Stomach smooth muscle (tissue), 2 donors: ENCODE measurements around the gene CNRIP1.
"Not testable (repeated sequence)": the region's sequence is repeated elsewhere in the genome, so short reads cannot be mapped to it uniquely, and the experiment has no call there.

Source experiments
- H3K27ac ChIP-seq: one replicate; pipeline ENCODE4 v1.7.0; 2013; ENCODE audit warnings: mild to moderate bottlenecking, low read length, inconsistent platforms
- H3K27me3 ChIP-seq, 2 donors: one replicate each; pipeline ENCODE4 v1.7.0; 2013; ENCODE audit warnings: low read length in 2 of 2; ENCODE audit not compliant: insufficient read depth in 2 of 2, control insufficient read depth in 1 of 2
- H3K36me3 ChIP-seq, 2 donors: one replicate each; pipeline ENCODE4 v1.7.0; 2013; ENCODE audit warnings: low read length in 2 of 2; ENCODE audit not compliant: control insufficient read depth in 2 of 2, insufficient read depth in 2 of 2
- H3K4me1 ChIP-seq: one replicate; pipeline ENCODE4 v1.7.0; 2013; ENCODE audit warnings: low read length; ENCODE audit not compliant: control insufficient read depth, insufficient read depth
- H3K4me3 ChIP-seq, 2 donors: one replicate each; pipeline ENCODE4 v1.7.0; 2013; ENCODE audit warnings: low read length in 2 of 2
- H3K9ac ChIP-seq, 2 donors: one replicate each; pipeline ENCODE4 v1.7.0; 2013; ENCODE audit warnings: low read length in 2 of 2, mild to moderate bottlenecking in 1 of 2
- H3K9me3 ChIP-seq, 2 donors: one replicate each; pipeline ENCODE4 v1.7.0; 2013; ENCODE audit warnings: low read length in 2 of 2; ENCODE audit not compliant: control insufficient read depth in 2 of 2
- donor health status: healthy.
- donor health status: Pancreatic carcinoma.

The CNRIP1 gene

GRCh38 chr2:68357605-68358337 lies 38.0 kb upstream of the CNRIP1 start:
- no peaks in the 10 kb centered on the region for H3K36me3 ChIP-seq
- no peak overlapping the region for H3K4me3 ChIP-seq

DNA sequence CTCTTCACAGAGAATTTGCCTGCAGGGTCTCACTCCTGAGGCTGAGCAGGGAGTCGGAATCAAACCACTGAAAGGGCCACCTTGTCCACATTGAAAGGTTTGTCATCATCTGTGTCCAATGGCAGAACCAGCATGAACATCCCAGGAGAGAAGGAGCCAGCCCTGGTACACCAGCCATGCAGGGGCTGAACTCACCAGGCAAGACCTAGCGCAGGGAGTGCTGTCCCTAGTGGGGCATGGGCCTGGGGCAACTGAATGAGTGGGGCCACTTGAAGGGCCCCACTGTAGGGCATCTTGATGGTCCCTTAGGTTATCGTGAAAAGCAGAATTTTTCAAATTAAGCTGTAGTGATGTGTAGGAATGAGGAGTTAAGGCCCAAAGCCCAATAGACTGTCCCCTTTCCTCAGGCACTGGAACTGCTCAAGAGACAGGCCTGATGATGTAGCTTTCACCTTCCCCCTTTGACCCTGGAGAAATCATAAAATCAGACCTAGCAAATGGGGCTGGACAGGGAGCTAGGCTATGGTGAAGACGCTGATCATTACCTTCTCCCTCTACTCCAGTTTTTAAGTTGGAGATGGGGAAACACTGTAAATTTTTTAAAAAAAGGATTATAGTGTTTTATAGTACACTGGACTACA lies 37.0 kb upstream of the CNRIP1 start:
- Histone ChIP-seq H3K9me3 (no peaks in the 10 kb centered on the region), H3K27ac (no peak overlapping the region), H3K4me3 (no peak overlapping the region), H3K4me1 (no peaks in the 10 kb centered on the region), H3K9ac (no peak overlapping the region), H3K27me3 (no peaks in the 10 kb centered on the region), H3K36me3 (no peaks in the 10 kb centered on the region)

More at GRCh38 chr2:68357605-68358337, 38.0 kb upstream of the CNRIP1 start:
- Histone ChIP-seq H3K27ac (no peak overlapping the region), H3K27me3 (no peaks in the 10 kb centered on the region), H3K9ac (no peak overlapping the region), H3K4me1 (peaks cover 2% of the 10 kb centered on the region), H3K9me3 (no peaks in the 10 kb centered on the region)

GRCh38 chr2:68352651-68353391 lies 33.1 kb upstream of the CNRIP1 start:
- Histone ChIP-seq H3K27me3 (no peaks in the 10 kb centered on the region), H3K4me3 (no peak overlapping the region), H3K36me3 (no peaks in the 10 kb centered on the region)

DNA sequence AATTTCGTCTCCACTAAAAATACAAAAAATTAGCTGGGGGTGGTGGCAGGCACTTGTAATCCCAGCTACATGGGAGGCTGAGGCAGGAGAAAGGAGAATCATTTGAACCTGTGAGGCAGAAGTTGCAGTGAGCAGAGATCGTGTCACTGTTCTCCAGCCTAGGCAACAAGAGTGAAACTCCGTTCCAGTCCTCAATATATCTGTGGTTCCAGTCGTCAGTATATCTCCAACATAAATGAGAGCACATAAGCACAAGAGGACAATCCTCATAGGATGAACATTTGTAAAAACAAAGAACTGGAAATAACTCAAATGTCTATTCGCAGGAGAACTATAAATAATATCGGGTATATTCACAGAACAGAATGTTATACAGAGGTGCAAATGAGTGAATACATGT lies 32.2 kb upstream of the CNRIP1 start:
- H3K27ac ChIP-seq = no peak overlapping the region
- H3K4me3 ChIP-seq = no peak overlapping the region
- H3K36me3 ChIP-seq = no peaks in the 10 kb centered on the region
- H3K9me3 ChIP-seq = no peaks in the 10 kb centered on the region
- no peaks in the 10 kb centered on the region for H3K4me1 ChIP-seq
- no peaks in the 10 kb centered on the region for H3K27me3 ChIP-seq
- no peak overlapping the region for H3K9ac ChIP-seq

More at GRCh38 chr2:68352651-68353391, 33.1 kb upstream of the CNRIP1 start:
- Histone ChIP-seq H3K27ac (no peak overlapping the region), H3K9me3 (no peaks in the 10 kb centered on the region), H3K4me1 (no peaks in the 10 kb centered on the region), H3K9ac (no peak overlapping the region)

DNA sequence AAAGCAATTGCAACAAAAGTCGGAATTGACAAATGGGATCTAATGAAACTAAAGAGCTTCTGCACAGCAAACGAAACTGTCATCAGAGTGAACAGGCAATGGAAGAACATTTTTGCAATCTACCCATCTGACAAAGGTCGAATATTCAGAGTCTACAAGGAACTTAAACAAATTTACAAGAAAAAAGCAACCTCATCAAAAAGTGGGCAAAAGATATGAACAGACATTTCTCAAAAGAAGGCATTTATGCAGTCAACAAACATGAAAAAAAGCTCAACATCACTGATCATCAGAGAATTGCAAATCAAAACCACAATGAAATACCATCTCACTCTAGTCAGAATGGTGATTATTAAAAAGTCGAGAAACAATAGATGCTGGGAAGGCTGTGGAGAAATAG lies 29.3 kb upstream of the CNRIP1 start:
- not testable (repeated sequence) for H3K9me3 ChIP-seq, H3K4me3 ChIP-seq, H3K27ac ChIP-seq, H3K27me3 ChIP-seq, H3K9ac ChIP-seq, H3K4me1 ChIP-seq, H3K36me3 ChIP-seq

GRCh38 chr2:68345129-68345875 lies 25.6 kb upstream of the CNRIP1 start:
- Histone ChIP-seq H3K36me3 (no peaks in the 10 kb centered on the region), H3K4me3 (no peak overlapping the region), H3K27ac (no peak overlapping the region), H3K9ac (no peak overlapping the region), H3K9me3 (no peaks in the 10 kb centered on the region), H3K4me1 (no peaks in the 10 kb centered on the region), H3K27me3 (peaks cover 6 to 7% of the 10 kb centered on the region in 2 donors)

GRCh38 chr2:68344031-68344430 lies 24.3 kb upstream of the CNRIP1 start:
- Histone ChIP-seq H3K4me3 (no peak overlapping the region), H3K27me3 (peaks cover 6 to 7% of the 10 kb centered on the region in 2 donors), H3K9ac (no peak overlapping the region), H3K36me3 (no peaks in the 10 kb centered on the region), H3K27ac (no peak overlapping the region), H3K9me3 (no peaks in the 10 kb centered on the region), H3K4me1 (no peaks in the 10 kb centered on the region)

GRCh38 chr2:68342470-68342869 lies 22.7 kb upstream of the CNRIP1 start:
- no peaks in the 10 kb centered on the region for H3K4me1 ChIP-seq
- no peak overlapping the region for H3K9ac ChIP-seq
- no peak overlapping the region for H3K27ac ChIP-seq
- no peaks in the 10 kb centered on the region for H3K9me3 ChIP-seq
- peaks cover 6 to 7% of the 10 kb centered on the region in 2 donors for H3K27me3 ChIP-seq
- no peak overlapping the region for H3K4me3 ChIP-seq
- H3K36me3 ChIP-seq = no peaks in the 10 kb centered on the region

DNA sequence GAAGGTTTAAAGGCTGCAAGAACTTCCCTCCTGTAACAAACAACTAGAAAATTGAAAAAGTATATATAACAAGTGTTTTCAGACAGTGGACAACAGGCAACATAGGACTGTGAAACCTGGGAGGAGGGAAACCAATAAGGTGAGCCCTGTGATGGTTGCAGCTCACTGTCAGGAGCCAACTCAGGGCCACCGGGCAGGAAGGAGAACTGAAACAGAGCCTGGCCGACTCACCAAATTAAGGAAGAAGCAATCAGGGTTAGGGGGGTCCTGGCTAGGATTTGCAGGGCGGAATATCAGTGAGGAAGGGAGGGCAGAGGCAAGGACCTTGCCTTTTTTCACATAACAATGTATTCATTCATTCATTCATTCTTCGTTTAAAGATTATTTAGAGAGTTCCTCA lies 21.8 kb upstream of the CNRIP1 start:
- no peaks in the 10 kb centered on the region for H3K9me3 ChIP-seq
- no peak overlapping the region for H3K27ac ChIP-seq
- H3K36me3 ChIP-seq = no peaks in the 10 kb centered on the region
- H3K4me1 ChIP-seq = no peaks in the 10 kb centered on the region
- no peak overlapping the region for H3K4me3 ChIP-seq
- H3K27me3 ChIP-seq = peaks cover 6 to 7% of the 10 kb centered on the region in 2 donors
- no peak overlapping the region for H3K9ac ChIP-seq

DNA sequence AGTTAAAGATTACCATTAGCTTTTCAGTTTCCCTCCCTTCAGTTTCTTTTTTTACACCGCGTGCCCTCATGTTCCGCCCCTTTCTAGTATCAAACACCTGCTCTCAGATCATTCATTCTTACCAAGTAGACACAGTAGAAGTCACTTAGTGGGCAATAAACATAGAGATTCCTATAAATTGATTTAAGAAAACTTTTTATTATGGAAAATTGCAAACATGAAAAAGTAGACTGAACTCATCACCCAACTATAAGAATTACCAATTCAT lies 21.2 kb upstream of the CNRIP1 start:
- Histone ChIP-seq H3K27ac (no peak overlapping the region), H3K4me1 (no peaks in the 10 kb centered on the region), H3K9me3 (no peaks in the 10 kb centered on the region), H3K27me3 (peaks cover 6 to 7% of the 10 kb centered on the region in 2 donors), H3K9ac (no peak overlapping the region), H3K4me3 (no peak overlapping the region), H3K36me3 (no peaks in the 10 kb centered on the region)
